K562 (cell line): ENCODE data around the gene PHB1. TPM values are rescaled to one million over a fixed set of nuclear protein-coding genes. Genes with fewer than 3 reads are reported as not detected.

Experiments
- ATAC-seq: fragments of 200-7000 bp; cut with Tn5 transposase; 3 replicates; pipeline ENCODE4 v1.9.1; 2020; ENCODE audit warnings: moderate library complexity
- BruUV-seq: library from RNA; stranded (reverse); fragments of 400-500 nt; replicated peaks from 2 replicates; lab custom pipeline; 2021; lab: Mats Ljungman, UMichigan
- CTCF ChIA-PET: fragments of 300-600 bp; formaldehyde crosslinking; extraction: SDS; loops from one replicate; lab custom pipeline; 2021; ENCODE audit warnings: low intra/inter-chr PET ratio; lab: Yijun Ruan, JAX
- POLR2A ChIA-PET: fragments of 300-600, 350-650 bp; sonication (Branson Sonifier 250); formaldehyde crosslinking; extraction: SDS; loops from one replicate; lab custom pipeline; 2021; ENCODE audit warnings: antibody characterized with exemption, inconsistent platforms; lab: Yijun Ruan, JAX
- DNase-seq, 4 experiments: peaks; one replicate each; pipeline versions ENCODE4 v3.0.0 to v3.0.0-alpha.2; 2011 to 2018; ENCODE audit warnings: low spot score in 3 of 4, mixed read lengths in 3 of 4; ENCODE audit errors: extremely low read depth in 1 of 4
- FAIRE-seq: peaks from 2 replicates; lab custom pipeline; 2011; peaks lifted over from hg19 to GRCh38; lab: Jason Lieb, UNC
- H2AFZ ChIP-seq: 2 replicates; pipeline ENCODE4 v1.6.0; 2011; ENCODE audit warnings: low read depth, low read length, control low read depth, inconsistent platforms
- H3K27ac ChIP-seq: fragments of 200-600 bp; 3 replicates; pipeline ENCODE4 v1.8.0; 2011; ENCODE audit warnings: low read depth, mild to moderate bottlenecking, control low read depth, inconsistent platforms, low read length, moderate library complexity, mixed read lengths; ENCODE audit errors: extremely low read depth
- H3K27me3 ChIP-seq, 2 experiments: fragments of 300-600 bp in 1 of 2; 2 replicates in 1 of 2; 3 replicates in 1 of 2; pipeline versions ENCODE4 v1.6.0 to v1.8.0; 2011; ENCODE audit warnings: inconsistent platforms in 2 of 2, low read length in 2 of 2, mild to moderate bottlenecking in 1 of 2, mixed read lengths in 1 of 2, moderate library complexity in 1 of 2; ENCODE audit not compliant: control insufficient read depth in 2 of 2, insufficient read depth in 2 of 2
- H3K36me3 ChIP-seq: fragments of 300-600 bp; 3 replicates; pipeline ENCODE4 v1.8.0; 2011; ENCODE audit warnings: mild to moderate bottlenecking, low read length, inconsistent platforms; ENCODE audit not compliant: control insufficient read depth, insufficient read depth
- H3K4me1 ChIP-seq, 2 experiments: fragments of 200-600 bp in 1 of 2; replicated peaks in 1 of 2; 2 replicates in 1 of 2; 3 replicates in 1 of 2; pipeline versions ENCODE4 v1.5.1 to v1.8.0; 2011; ENCODE audit warnings: inconsistent platforms in 2 of 2, low read length in 2 of 2, mild to moderate bottlenecking in 1 of 2, mixed read lengths in 1 of 2, moderate library complexity in 1 of 2; ENCODE audit not compliant: control insufficient read depth in 2 of 2, insufficient read depth in 2 of 2
- H3K4me2 ChIP-seq: 2 replicates; pipeline ENCODE4 v1.6.1; 2011; ENCODE audit warnings: low read length, control low read depth, inconsistent platforms, mixed read lengths; ENCODE audit not compliant: insufficient read depth
- H3K4me3 ChIP-seq: fragments of 200-600 bp; sonication (generic), shearing (Covaris generic); 2 replicates; pipeline ENCODE4 v1.5.1; 2016; ENCODE audit warnings: control low read depth, inconsistent platforms
- H3K79me2 ChIP-seq: fragments of 200-600 bp; 3 replicates; pipeline ENCODE4 v1.8.0; 2011; ENCODE audit warnings: low read length, inconsistent platforms; ENCODE audit not compliant: control insufficient read depth, insufficient read depth
- H3K9ac ChIP-seq, 2 experiments: 2 replicates each; pipeline versions ENCODE4 v1.6.0 to v1.6.1; 2011; ENCODE audit warnings: low read depth in 2 of 2, low read length in 2 of 2, control low read depth in 1 of 2, inconsistent platforms in 1 of 2, mild to moderate bottlenecking in 1 of 2, mixed read lengths in 1 of 2; ENCODE audit not compliant: insufficient read depth in 1 of 2
- H3K9me1 ChIP-seq: one replicate; pipeline ENCODE4 v1.6.0; 2011; ENCODE audit warnings: inconsistent platforms, mild to moderate bottlenecking, low read length, moderate library complexity; ENCODE audit not compliant: control insufficient read depth, insufficient read depth
- H3K9me3 ChIP-seq: replicated peaks from 2 replicates; pipeline ENCODE4 v1.5.1; 2011; ENCODE audit warnings: low read depth, low read length, inconsistent platforms; ENCODE audit not compliant: control insufficient read depth, insufficient read depth
- H4K20me1 ChIP-seq: replicated peaks from 2 replicates; pipeline ENCODE4 v1.6.1; 2011; ENCODE audit warnings: low read length, inconsistent platforms, mixed read lengths; ENCODE audit not compliant: control insufficient read depth, insufficient read depth
- ARHGAP35 ChIP-seq: fragments of 450-650 bp; IDR thresholded peaks from 2 replicates; pipeline ENCODE4 v1.6.1; 2018; ENCODE audit not compliant: partially characterized antibody
- C11orf30 ChIP-seq: fragments of 450-650 bp; IDR thresholded peaks from 2 replicates; pipeline ENCODE4 v1.6.1; 2016; ENCODE audit warnings: low read depth, mild to moderate bottlenecking
- CBFA2T2 ChIP-seq: fragments of 450-650 bp; conservative IDR thresholded peaks from 2 replicates; pipeline ENCODE4 v1.6.1; 2017; ENCODE audit warnings: mild to moderate bottlenecking
- GABPA ChIP-seq: fragments of 200-800 bp; sonication (Bioruptor generic); conservative IDR thresholded peaks from 2 replicates; pipeline ENCODE4 v1.6.1; 2016; ENCODE audit warnings: low read depth, missing genetic modification characterization, missing compliant biosample characterization
- IRF1 ChIP-seq: sonication (generic); formaldehyde crosslinking; IDR thresholded peaks from 2 replicates; pipeline ENCODE4 v1.8.0; 2022; ENCODE audit warnings: missing genetic modification reagents, mild to moderate bottlenecking, borderline replicate concordance
- KDM2B ChIP-seq: fragments of 250-450 bp; sonication (Bioruptor Pico); IDR thresholded peaks from 2 replicates; pipeline ENCODE4 v1.8.0; 2021; ENCODE audit warnings: mild to moderate bottlenecking, moderate library complexity
- NEUROD1 ChIP-seq: fragments of 150-350 bp; IDR thresholded peaks from 2 replicates; pipeline ENCODE4 v1.6.1; 2014; ENCODE audit warnings: borderline replicate concordance, low read length, low read depth; ENCODE audit not compliant: partially characterized antibody
- NFATC3 ChIP-seq: fragments of 450-650 bp; IDR thresholded peaks from 2 replicates; pipeline ENCODE4 v1.6.1; 2017; ENCODE audit warnings: mild to moderate bottlenecking
- NR4A1 ChIP-seq, 2 experiments: fragments of 250-450 bp in 1 of 2; fragments of 450-650 bp in 1 of 2; sonication (Bioruptor Pico) in 1 of 2; IDR thresholded peaks; 2 replicates each; pipeline versions ENCODE4 v1.4.0 to v1.6.1; 2016 to 2020; ENCODE audit warnings: mild to moderate bottlenecking in 2 of 2, missing compliant biosample characterization in 1 of 2, missing genetic modification characterization in 1 of 2, moderate library complexity in 1 of 2
- SUPT5H ChIP-seq: fragments of 450-650 bp; IDR thresholded peaks from 2 replicates; pipeline ENCODE4 v1.6.1; 2016
- ZEB2 ChIP-seq: fragments of 450-650 bp; IDR thresholded peaks from 2 replicates; pipeline ENCODE4 v1.6.1; 2016
- ZNF133 ChIP-seq: fragments of 250-450 bp; sonication (Bioruptor Pico); IDR thresholded peaks from 2 replicates; pipeline ENCODE4 v1.4.0; 2020; ENCODE audit warnings: mild to moderate bottlenecking
- ZNF551 ChIP-seq: fragments of 250-450 bp; sonication (Bioruptor Pico); IDR thresholded peaks from 2 replicates; pipeline ENCODE4 v1.5.0; 2021; ENCODE audit warnings: mild to moderate bottlenecking, moderate library complexity
- ZNF699 ChIP-seq: fragments of 250-450 bp; sonication (Bioruptor Pico); IDR thresholded peaks from 2 replicates; pipeline ENCODE4 v1.8.0; 2021; ENCODE audit warnings: mild to moderate bottlenecking, moderate library complexity; ENCODE audit not compliant: insufficient replicate concordance
- WGBS: fragments of 100-300 bp; shearing (Covaris generic); methylation state at CpG from one replicate; pipeline ENCODE4 v1.1.6; 2016; ENCODE audit warnings: low coverage, mixed read lengths; ENCODE audit not compliant: insufficient coverage; ENCODE audit errors: missing lambda C conversion rate; 5-methylcytosine and 5-hydroxymethylcytosine counted together
- in situ Hi-C: fragments of 300-500 bp; cut with MboI; formaldehyde crosslinking; loops from 4 replicates; pipeline ENCODE4 v1.15.0; 2018; ENCODE audit warnings: inconsistent platforms, mixed read lengths
- intact Hi-C: fragments of 100-400 bp; cut with micrococcal nuclease; formaldehyde crosslinking; loops from 2 replicates; pipeline ENCODE4 v1.14.2; 2022
- polyA plus RNA-seq, 8 experiments: library from polyadenylated mRNA; depleted of rRNA in 4 of 8; stranded (reverse) in 5 of 8; unstranded in 3 of 8; fragments of >200 nt; fragmentation: Nextera tagmentation in 2 of 8; fragmentation: Illumina TruSeq in 1 of 8; extraction: Ambion mirVana in 2 of 8; extraction: Trizol in 1 of 8; gene quantifications; 2 replicates each; pipeline versions ENCODE4 v1.2.1 to v1.2.3, GENCODE V29; 2011 to 2014; ENCODE audit warnings: inconsistent platforms in 1 of 8, missing spikeins in 1 of 8
- total RNA-seq, 7 experiments: library from RNA; depleted of rRNA in 6 of 7; stranded (reverse); fragments of >200 nt in 6 of 7; fragmentation: Illumina TruSeq in 2 of 7; extraction: Trizol in 2 of 7; gene quantifications; 2 replicates each; pipeline versions ENCODE4 v1.2.1 to v1.2.3, GENCODE V29; 2011 to 2021; ENCODE audit warnings: low replicate concordance in 1 of 7

The PHB1 gene
- total and polyA plus RNA-seq, 9 of the 15 experiments (the other 6 are each of a cell fraction or from before 2014, with no cell fraction given), result 191 to 818 (median 349) TPM

GRCh38 chr17:49447628-49448302 is 33.1 kb upstream of the PHB1 start:
- in situ Hi-C loops, result no loop called here
- TF ChIP-seq NR4A1 (CRISPR knock-in tag; IDR thresholded peaks at IDR 0.05) (no peak), NR4A1 (tag; IDR thresholded peaks at IDR 0.05) (no peak), CBFA2T2 (no peak), SUPT5H (no peak), NFATC3 (no peak), GABPA (no peak), NEUROD1 (no peak), ZNF551 (no peak), ZNF133 (CRISPR knock-in tag) (no peak), C11orf30 (no peak), ZEB2 (no peak), KDM2B (no peak), ARHGAP35 (no peak), IRF1 (CRISPR knock-in tag) (no peak), ZNF699 (CRISPR knock-in tag) (no peak)
- POLR2A ChIA-PET, result no interaction called here

More at GRCh38 chr17:49447628-49448302, 33.1 kb upstream of the PHB1 start:
- Histone ChIP-seq H3K27ac (no peak overlapping the region), H3K4me2 (no peak overlapping the region), H3K9me3 (no peaks in the 10 kb centered on the region), H2AFZ (no peak overlapping the region), H3K9me1 (no peaks in the 10 kb centered on the region), H3K9ac (no peak overlapping the region), H3K4me1 (peaks cover 4 to 5% of the 10 kb centered on the region in 2 experiments; a peak in 3 of 5 replicates), H3K79me2 (no peaks in the 10 kb centered on the region), H4K20me1 (no peaks in the 10 kb centered on the region; the same call in 1 of the 2 replicates), H3K36me3 (no peaks in the 10 kb centered on the region), H3K27me3 (peaks cover 14 to 43% of the 10 kb centered on the region in 2 experiments; a peak in 4 of 5 replicates), H3K4me3 (no peak overlapping the region)
- BruUV-seq, result no TSS peak
- ATAC-seq (no peak), FAIRE-seq (no peak), DNase-seq (no peak)
- 12% methylated on average over 8 of the region's 9 CpGs for WGBS
- intact Hi-C loops, result no loop called here
- CTCF ChIA-PET, result no interaction called here
